Sigmoid colon (tissue), 4 donors: ENCODE results near the gene FBXW10.
"Not testable (repeated sequence)": the region's sequence is repeated elsewhere in the genome, so short reads cannot be mapped to it uniquely, and the experiment has no call there.

ENCODE experiments used
- CTCF ChIP-seq, 4 experiments: fragments of 450-650 bp in 3 of 4; fragments of 200-600 bp in 1 of 4; IDR thresholded peaks; one replicate each; pipeline ENCODE4 v1.5.1; 2016 to 2019; ENCODE audit warnings: antibody characterized with exemption in 4 of 4, mild to moderate bottlenecking in 3 of 4, moderate library complexity in 2 of 4
- POLR2A ChIP-seq, 2 donors: fragments of 450-650 bp; IDR thresholded peaks; one replicate each; pipeline ENCODE4 v1.6.1; 2016; ENCODE audit warnings: antibody characterized with exemption in 2 of 2, mild to moderate bottlenecking in 2 of 2, moderate library complexity in 2 of 2
- POLR2AphosphoS5 ChIP-seq, 4 donors: sonication (generic); formaldehyde crosslinking; IDR thresholded peaks; one replicate each; pipeline ENCODE4 v1.6.1; 2017; ENCODE audit warnings: antibody characterized with exemption in 4 of 4

- TF ChIP-seq CTCF, POLR2A, POLR2AphosphoS5 (IDR thresholded peaks at IDR 0.05): not testable (repeated sequence)
These were observed 6.4 kb downstream of the FBXW10 start for GRCh38 chr17:18750242-18750641.
